Measurements from ENCODE around the gene ASB16.
A peak's percentile ranks its signal among the peaks of the same experiment; 100 is the strongest.

Gene ASB16

GRCh38 chr17:44188576-44189403, 18.3 kb downstream of the ASB16 start:
- DNase-seq (ENCODE audit: low spot score): no peak

GRCh38 chr17:44190481-44190880, 20.0 kb downstream of the ASB16 start:
- DNase-seq (ENCODE audit: low spot score): no peak

DNA sequence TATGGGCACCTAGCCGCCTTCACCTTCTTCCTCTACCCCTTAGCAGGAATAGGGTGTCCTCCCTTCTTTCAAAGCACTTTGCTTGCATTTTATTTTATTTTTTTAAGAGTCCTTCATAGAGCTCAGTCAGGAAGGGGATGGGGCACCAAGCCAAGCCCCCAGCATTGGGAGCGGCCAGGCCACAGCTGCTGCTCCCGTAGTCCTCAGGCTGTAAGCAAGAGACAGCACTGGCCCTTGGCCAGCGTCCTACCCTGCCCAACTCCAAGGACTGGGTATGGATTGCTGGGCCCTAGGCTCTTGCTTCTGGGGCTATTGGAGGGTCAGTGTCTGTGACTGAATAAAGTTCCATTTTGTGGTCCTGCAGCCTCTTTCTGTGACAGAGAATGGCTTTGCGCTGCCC, 20.9 kb downstream of the ASB16 start:
- DNase-seq (ENCODE audit: low spot score): no peak

DNA sequence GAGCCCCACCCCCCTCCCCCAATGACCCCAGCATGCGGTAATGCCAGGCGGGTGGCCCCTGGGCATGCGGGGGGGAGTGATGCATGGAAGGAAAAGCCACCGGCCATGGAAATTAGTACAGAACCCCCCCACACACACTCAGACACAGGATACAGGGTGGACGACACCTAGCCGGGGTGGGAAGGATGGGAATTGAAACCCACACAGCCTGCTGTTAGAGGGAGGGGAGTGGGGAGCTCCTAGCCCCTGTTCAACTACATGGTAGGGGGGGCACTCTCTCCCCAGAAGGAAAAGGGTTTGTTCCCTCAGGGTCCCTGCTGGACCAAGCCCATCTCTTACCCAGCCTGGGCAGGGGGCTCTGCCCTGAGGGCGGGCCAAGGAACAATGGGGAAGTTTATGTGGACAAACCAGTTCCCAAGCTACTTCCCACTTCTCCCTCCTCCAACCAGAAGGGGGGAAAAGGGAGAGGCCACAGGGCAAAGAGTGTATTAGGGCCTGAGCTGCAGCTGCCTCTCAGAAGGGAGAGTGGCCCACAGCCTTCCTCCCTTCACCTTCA, 21.5 kb downstream of the ASB16 start:
- DNase-seq (ENCODE audit: low spot score): no peak

DNA sequence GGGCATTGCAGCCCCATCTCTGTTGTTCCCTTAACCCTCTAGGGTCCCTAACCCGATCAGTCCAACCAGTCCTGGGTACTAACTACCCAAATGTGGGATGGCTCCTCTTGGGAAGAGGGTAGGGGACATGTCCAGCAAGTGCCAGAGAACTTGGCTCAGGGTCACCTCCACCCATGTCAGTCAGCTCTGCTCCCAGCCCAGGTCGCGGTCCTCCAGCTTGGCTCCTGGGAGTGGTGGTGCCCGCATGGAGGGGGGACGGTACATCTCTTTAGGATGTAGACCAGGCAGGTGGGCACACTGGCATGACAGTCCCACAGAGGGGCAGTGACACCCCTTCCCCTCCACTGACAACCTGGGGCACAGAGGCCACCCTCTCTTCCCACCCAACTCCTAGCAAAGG, 22.2 kb downstream of the ASB16 start:
- no peak for DNase-seq (ENCODE audit: low spot score)

DNA sequence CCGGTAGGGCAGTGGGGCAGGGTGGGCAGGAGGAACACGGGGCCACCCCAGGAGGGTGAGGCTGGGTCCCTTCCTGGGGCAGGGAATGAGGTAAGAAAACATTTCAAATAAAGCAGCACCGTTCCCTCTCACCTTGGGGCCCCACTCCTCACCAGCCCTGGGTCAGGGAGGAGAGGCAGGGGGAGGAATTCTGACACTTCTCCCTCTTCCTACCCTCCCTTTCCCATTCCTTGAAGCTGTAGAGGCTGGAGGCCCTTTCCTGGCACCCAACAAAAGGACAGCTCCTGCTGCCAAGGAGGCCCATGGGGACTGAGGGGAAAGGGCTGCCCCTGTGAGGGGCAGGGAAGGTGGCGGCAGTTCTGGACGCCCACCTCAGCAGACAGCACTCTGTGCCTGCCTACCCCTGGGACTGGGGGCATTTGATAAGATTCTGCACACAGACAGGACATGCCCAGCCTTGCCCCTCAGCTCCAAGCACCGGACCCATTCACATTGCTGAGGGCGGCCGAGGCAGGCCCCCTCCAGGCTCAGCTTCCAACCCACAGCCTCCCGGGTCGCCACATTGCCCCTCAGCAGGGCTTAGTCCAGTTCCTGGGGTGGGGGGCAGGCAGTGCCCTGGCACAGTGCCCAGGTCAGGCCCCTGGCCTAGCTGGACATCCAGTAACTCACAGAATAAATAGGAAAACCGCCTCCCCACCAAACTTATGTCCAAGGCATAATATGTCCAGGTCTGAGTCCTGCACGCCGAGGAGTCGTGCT, 23.0 kb downstream of the ASB16 start:
- DNase-seq (ENCODE audit: low spot score): no peak

GRCh38 chr17:44197107-44197506, 26.6 kb downstream of the ASB16 start:
- DNase-seq (ENCODE audit: low spot score): no peak

GRCh38 chr17:44197980-44198720, 27.6 kb downstream of the ASB16 start:
- DNase-seq (ENCODE audit: low spot score): peak; percentile 60

DNA sequence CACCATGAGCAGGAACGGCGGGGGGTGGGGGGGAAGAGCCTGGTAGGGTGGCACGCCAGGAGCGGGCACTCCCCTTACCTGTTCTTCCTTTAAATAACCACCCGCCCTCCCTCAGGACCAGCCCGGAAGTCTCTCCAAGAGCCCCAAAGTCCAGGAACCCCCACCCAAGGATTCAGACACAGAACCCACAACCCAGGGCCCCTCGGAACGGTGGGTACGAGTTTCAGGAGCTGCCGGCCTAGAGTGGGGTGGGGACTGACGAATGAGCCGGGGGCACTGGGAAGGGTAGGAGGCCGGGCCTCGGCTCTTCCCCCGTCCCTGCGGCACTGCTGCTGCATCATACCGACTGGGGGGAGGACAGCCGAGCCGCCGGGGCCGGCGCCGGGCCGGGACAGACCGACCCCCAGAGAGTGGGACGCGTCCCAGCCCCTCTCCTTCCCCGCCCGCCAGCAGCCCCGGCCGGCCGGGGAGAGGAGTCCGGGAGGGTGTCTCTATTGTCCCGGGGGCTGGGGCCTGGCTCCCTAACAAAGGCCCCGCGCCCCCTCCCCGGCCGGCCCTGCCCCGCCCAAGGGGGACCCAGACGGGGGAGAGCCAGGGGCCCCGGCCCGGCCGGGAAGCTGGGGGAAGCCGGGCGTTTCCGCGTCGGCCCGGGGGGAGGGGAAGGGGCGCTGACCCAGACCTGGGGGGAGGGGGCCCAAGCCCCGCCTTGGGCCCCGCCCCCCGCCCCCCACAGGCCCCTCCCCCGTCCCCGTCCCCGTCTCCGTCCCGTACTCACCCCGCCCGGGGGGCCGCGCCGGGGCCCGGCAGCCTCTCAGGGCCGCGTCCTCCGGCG, 28.4 kb downstream of the ASB16 start:
- DNase-seq (ENCODE audit: low spot score): peak; percentile 47

DNA sequence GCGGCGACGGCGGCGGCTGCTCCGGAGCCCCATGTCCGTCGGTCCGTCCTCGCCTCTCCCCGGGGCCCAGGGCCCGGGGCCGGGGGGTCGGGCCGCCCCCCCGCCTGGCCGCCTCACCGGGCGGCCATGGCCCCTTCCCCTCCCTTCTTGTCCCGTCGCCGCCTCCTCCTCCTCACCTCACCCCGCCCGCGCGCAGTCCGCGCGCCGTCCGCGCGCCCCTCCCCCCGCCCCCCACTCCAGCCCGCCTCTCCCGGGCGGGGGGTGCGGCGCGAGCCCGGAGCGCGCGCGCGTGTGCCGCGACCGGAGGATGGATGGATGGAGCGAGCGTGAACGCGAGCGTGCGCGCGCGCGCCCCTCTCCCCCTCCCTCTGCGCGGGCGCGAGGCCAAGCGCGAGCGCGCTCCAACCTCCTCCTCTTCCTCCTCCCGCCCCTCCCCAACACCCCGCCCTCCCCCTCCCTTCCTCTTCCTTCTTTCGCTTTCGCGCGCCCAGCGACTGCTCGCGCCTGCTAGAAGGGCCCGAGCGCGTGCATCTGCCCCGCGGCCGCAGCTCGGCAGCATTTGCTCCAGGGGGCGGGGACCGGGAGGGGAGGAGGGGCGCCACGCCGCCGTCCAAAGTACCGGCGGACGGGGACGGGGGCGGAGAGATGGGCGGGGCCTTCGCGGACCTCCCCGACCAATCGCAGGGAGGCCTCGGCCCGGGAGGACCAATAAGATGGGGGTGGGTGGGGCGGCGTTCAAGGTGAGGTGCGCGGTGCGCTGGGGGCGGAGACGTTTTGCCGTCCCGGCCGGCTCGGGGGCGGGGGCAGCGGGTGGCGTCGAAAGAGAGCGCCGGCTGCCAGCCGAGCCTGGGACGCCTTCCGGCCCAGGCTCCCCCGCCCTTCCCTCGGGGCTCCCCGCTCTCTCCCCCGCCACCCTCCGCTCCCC, 29.3 kb downstream of the ASB16 start, which contains the start of gene ATXN7L3:
ATXN7L3 (minus strand) TSS at position 332 of the 925 bp plus-strand sequence. CDS start 1,814 bp downstream, outside the sequence.
- peak; percentile 96 for DNase-seq (ENCODE audit: low spot score)

DNA sequence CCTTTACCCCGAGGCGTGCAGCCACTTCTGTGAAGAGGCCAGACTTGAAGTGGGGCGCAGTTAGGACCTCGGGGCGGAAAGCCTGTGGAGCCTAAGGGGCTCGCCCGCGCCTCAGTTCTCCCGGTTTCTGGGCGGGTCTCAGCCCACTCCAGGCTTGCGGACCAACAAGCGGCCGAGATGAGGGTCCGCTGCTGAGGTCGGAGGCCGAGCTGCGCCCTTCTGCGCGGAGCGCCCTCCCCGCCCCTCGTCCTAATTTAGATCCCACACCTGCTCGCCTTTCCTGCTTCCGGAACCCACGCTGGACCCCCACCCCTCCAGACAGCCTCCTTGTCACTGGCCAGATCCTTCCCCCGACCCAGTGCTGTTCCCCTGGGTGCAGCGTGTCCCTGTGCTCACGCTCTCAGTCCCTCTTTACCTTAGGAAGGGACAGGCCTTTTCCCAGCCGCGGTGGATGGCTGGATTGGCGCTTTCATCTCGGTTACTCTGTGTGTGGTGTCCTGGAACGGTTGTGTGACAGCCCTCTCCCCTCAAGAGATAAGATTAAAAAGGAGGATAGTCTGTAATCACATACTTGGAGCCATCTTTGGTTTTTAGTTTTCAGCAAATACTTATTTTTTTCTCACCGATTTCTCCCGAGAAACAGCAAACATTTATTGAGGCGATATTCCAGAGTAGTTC, 30.1 kb downstream of the ASB16 start:
- no peak for DNase-seq (ENCODE audit: low spot score)

GRCh38 chr17:44202756-44203155, 32.3 kb downstream of the ASB16 start:
- DNase-seq (ENCODE audit: low spot score): no peak

- peak; percentile 65 for DNase-seq (ENCODE audit: low spot score)
Measured at GRCh38 chr17:44203731-44204440, 33.4 kb downstream of the ASB16 start.

GRCh38 chr17:44204441-44204882, 34.0 kb downstream of the ASB16 start:
- DNase-seq (ENCODE audit: low spot score): peak; percentile 73

GRCh38 chr17:44205962-44206824, 35.7 kb downstream of the ASB16 start:
- no peak for DNase-seq (ENCODE audit: low spot score)

- DNase-seq (ENCODE audit: low spot score): no peak
Measured at GRCh38 chr17:44206825-44207155, 36.3 kb downstream of the ASB16 start.

DNA sequence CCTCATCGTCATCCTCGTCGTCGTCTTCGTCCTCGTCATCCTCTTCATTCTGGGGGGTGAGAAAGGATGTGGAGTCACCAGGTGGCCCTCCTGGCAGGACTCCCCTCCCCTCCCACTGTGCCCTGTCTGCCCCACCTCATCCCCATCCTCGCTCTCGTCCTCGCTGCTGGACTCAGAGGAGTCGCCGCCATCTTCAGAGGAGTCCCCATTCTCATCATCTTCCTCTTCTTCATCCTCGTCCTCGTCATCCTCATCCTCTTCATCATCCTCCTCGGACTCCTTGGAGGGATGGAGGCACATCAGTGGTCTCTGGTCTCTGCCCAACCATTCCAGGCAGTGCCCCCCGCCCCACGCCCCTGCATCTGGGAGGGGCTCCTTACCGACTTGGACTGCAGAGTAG, 36.8 kb downstream of the ASB16 start:
- no peak for DNase-seq (ENCODE audit: low spot score)

- DNase-seq (ENCODE audit: low spot score): peak; percentile 83
Measured at GRCh38 chr17:44207743-44208142, 37.2 kb downstream of the ASB16 start.

Measured in hematopoietic multipotent progenitor cell treated with erythropoietin and hydrocortisone succinate and interleukin-3 and kit ligand, for 17 days (in vitro differentiated cells).